Kidney epithelial cell (primary cell): Measurements from ENCODE around the gene CCR2. TPM values are rescaled to one million over a fixed set of nuclear protein-coding genes. Genes with fewer than 3 reads are reported as not detected.

Experiments
- DNase-seq: peaks from one replicate; pipeline ENCODE4 v3.0.0-alpha.2; 2010; ENCODE audit warnings: low read depth
- H3K27me3 ChIP-seq: 2 replicates; pipeline ENCODE4 v1.6.0; 2011; ENCODE audit warnings: low read length; ENCODE audit not compliant: control insufficient read depth, insufficient read depth
- H3K36me3 ChIP-seq: 2 replicates; pipeline ENCODE4 v1.5.1; 2011; ENCODE audit warnings: low read length; ENCODE audit not compliant: control insufficient read depth, insufficient read depth
- H3K4me3 ChIP-seq: 2 replicates; pipeline ENCODE4 v1.5.1; 2011; ENCODE audit warnings: low read depth, mild to moderate bottlenecking, control low read depth, low read length
- CTCF ChIP-seq: IDR thresholded peaks from 2 replicates; pipeline ENCODE4 v1.5.1; 2011; ENCODE audit warnings: mild to moderate bottlenecking, moderate library complexity, low read length, control low read depth, inconsistent platforms; ENCODE audit not compliant: insufficient read depth, poor library complexity, severe bottlenecking
- total RNA-seq: library from RNA; depleted of rRNA; stranded (reverse); fragments of >200 nt; gene quantifications from 2 replicates; pipeline ENCODE4 v1.2.3, GENCODE V29; 2015

Gene CCR2
- total RNA-seq, 1 donor from 2014 or later, result not detected

- Histone ChIP-seq H3K36me3 (no peaks in the 10 kb centered on the region), H3K27me3 (no peaks in the 10 kb centered on the region), H3K4me3 (no peak overlapping the region)
- TF ChIP-seq CTCF, result no peak
- no peak for DNase-seq
Observed at GRCh38 chr3:46393011-46393410, 39.1 kb downstream of the CCR2 start.

- DNase-seq, result no peak
- H3K36me3 ChIP-seq, result no peaks in the 10 kb centered on the region
- H3K27me3 ChIP-seq, result no peaks in the 10 kb centered on the region
Observed at GRCh38 chr3:46393554-46394434, 39.9 kb downstream of the CCR2 start.

GRCh38 chr3:46395210-46395661, 41.3 kb downstream of the CCR2 start:
- DNase-seq, result no peak
- Histone ChIP-seq H3K27me3 (no peaks in the 10 kb centered on the region), H3K4me3 (no peak overlapping the region), H3K36me3 (no peaks in the 10 kb centered on the region)
- TF ChIP-seq CTCF, result peak; percentile 13

More at GRCh38 chr3:46393554-46394434, 39.9 kb downstream of the CCR2 start:
- no peak overlapping the region for H3K4me3 ChIP-seq
- TF ChIP-seq CTCF, result no peak

GRCh38 chr3:46395766-46396530, 42.0 kb downstream of the CCR2 start:
- Histone ChIP-seq H3K27me3 (no peaks in the 10 kb centered on the region), H3K36me3 (no peaks in the 10 kb centered on the region), H3K4me3 (no peak overlapping the region)
- no peak for TF ChIP-seq CTCF
- DNase-seq, result no peak

GRCh38 chr3:46397111-46397510, 43.2 kb downstream of the CCR2 start:
- no peak overlapping the region for H3K4me3 ChIP-seq
- DNase-seq, result no peak
- no peaks in the 10 kb centered on the region for H3K36me3 ChIP-seq
- H3K27me3 ChIP-seq, result no peaks in the 10 kb centered on the region
- no peak for TF ChIP-seq CTCF
